Mesendoderm (in vitro differentiated cells): ENCODE measurements around the gene CRACR2A.
A peak's percentile ranks its signal among the peaks of the same experiment; 100 is the strongest.

Experiments used
- DNase-seq: peaks from one replicate; pipeline ENCODE4 v3.0.0; 2013
- H2AK5ac ChIP-seq: 2 replicates; pipeline ENCODE4 v1.6.1; 2013; ENCODE audit warnings: low read length, inconsistent platforms
- H2BK120ac ChIP-seq: 2 replicates; pipeline ENCODE4 v1.6.1; 2013; ENCODE audit warnings: low read depth, mild to moderate bottlenecking, low read length, moderate library complexity, mixed read lengths
- H2BK15ac ChIP-seq: replicated peaks from 2 replicates; pipeline ENCODE4 v1.6.1; 2013; ENCODE audit warnings: low read depth, mild to moderate bottlenecking, moderate library complexity
- H2BK5ac ChIP-seq: 2 replicates; pipeline ENCODE4 v1.6.1; 2013; ENCODE audit warnings: low read length, inconsistent platforms
- H3K18ac ChIP-seq: 2 replicates; pipeline ENCODE4 v1.6.1; 2013; ENCODE audit warnings: mild to moderate bottlenecking, low read length, mixed read lengths
- H3K23ac ChIP-seq: one replicate; pipeline ENCODE4 v1.6.1; 2013; ENCODE audit warnings: low read length
- H3K27ac ChIP-seq: 2 replicates; pipeline ENCODE4 v1.5.1; 2013; ENCODE audit warnings: low read depth, mild to moderate bottlenecking, inconsistent platforms, low read length, moderate library complexity
- H3K27me3 ChIP-seq: 2 replicates; pipeline ENCODE4 v1.6.1; 2013; ENCODE audit warnings: low read length, control low read depth, mild to moderate bottlenecking, inconsistent platforms; ENCODE audit not compliant: insufficient read depth, poor library complexity
- H3K36me3 ChIP-seq: 2 replicates; pipeline ENCODE4 v1.6.1; 2013; ENCODE audit warnings: low read length, inconsistent platforms; ENCODE audit not compliant: control insufficient read depth, insufficient read depth
- H3K4ac ChIP-seq: one replicate; pipeline ENCODE4 v1.6.1; 2013; ENCODE audit warnings: low read depth, mild to moderate bottlenecking, low read length, moderate library complexity
- H3K4me1 ChIP-seq: 2 replicates; pipeline ENCODE4 v1.6.1; 2013; ENCODE audit warnings: low read depth, low read length, inconsistent platforms; ENCODE audit not compliant: control insufficient read depth
- H3K4me2 ChIP-seq: 2 replicates; pipeline ENCODE4 v1.6.1; 2013; ENCODE audit warnings: low read length
- H3K4me3 ChIP-seq: 2 replicates; pipeline ENCODE4 v1.5.1; 2013; ENCODE audit warnings: mild to moderate bottlenecking, low read length
- H3K56ac ChIP-seq: one replicate; pipeline ENCODE4 v1.6.1; 2013; ENCODE audit warnings: low read length
- H3K79me1 ChIP-seq: 2 replicates; pipeline ENCODE4 v1.6.1; 2013; ENCODE audit warnings: low read length, inconsistent platforms
- H3K79me2 ChIP-seq: 2 replicates; pipeline ENCODE4 v1.6.1; 2013; ENCODE audit warnings: mild to moderate bottlenecking, low read length; ENCODE audit not compliant: control insufficient read depth, insufficient read depth
- H3K9ac ChIP-seq: 2 replicates; pipeline ENCODE4 v1.6.1; 2013; ENCODE audit warnings: low read length, inconsistent platforms
- H4K5ac ChIP-seq: one replicate; pipeline ENCODE4 v1.6.1; 2013; ENCODE audit warnings: low read length
- H4K8ac ChIP-seq: one replicate; pipeline ENCODE4 v1.6.1; 2013; ENCODE audit warnings: low read depth, mild to moderate bottlenecking, control low read depth, low read length, moderate library complexity
- WGBS: extraction: QIAGEN DNeasy Blood & Tissue Kit; methylation state at CpG from one replicate; pipeline ENCODE4 v1.1.7; 2013; ENCODE audit warnings: low lambda C conversion rate, missing lambda C conversion rate; ENCODE audit not compliant: insufficient coverage; ENCODE audit errors: extremely low coverage; 5-methylcytosine and 5-hydroxymethylcytosine counted together

The CRACR2A gene

GRCh38 chr12:3601461-3602150, 151.3 kb downstream of the CRACR2A start:
- H3K56ac ChIP-seq: no peak overlapping the region
- H2AK5ac ChIP-seq: no peak overlapping the region
- H2BK15ac ChIP-seq: no peak overlapping the region
- no peak overlapping the region for H2BK120ac ChIP-seq
- H3K18ac ChIP-seq: no peak overlapping the region
- no peak overlapping the region for H4K8ac ChIP-seq
- no peak overlapping the region for H3K4me3 ChIP-seq
- no CpG with 5 or more reads among the region's 23 CpGs for WGBS
- no peak overlapping the region for H3K9ac ChIP-seq
- H3K23ac ChIP-seq: no peak overlapping the region
- H3K4me1 ChIP-seq: peaks cover 19% of the 10 kb centered on the region
- DNase-seq: no peak
- H3K4ac ChIP-seq: no peak overlapping the region
- no peak overlapping the region for H4K5ac ChIP-seq
- H3K36me3 ChIP-seq: no peaks in the 10 kb centered on the region
- H3K4me2 ChIP-seq: no peak overlapping the region
- no peaks in the 10 kb centered on the region for H3K27me3 ChIP-seq
- H3K79me2 ChIP-seq: no peaks in the 10 kb centered on the region
- H3K27ac ChIP-seq: no peak overlapping the region
- H2BK5ac ChIP-seq: no peak overlapping the region
- H3K79me1 ChIP-seq: no peaks in the 10 kb centered on the region

GRCh38 chr12:3600951-3601350, 152.0 kb downstream of the CRACR2A start:
- Histone ChIP-seq H4K8ac (no peak overlapping the region), H3K4me2 (no peak overlapping the region), H3K79me2 (no peaks in the 10 kb centered on the region), H3K4me1 (peaks cover 18% of the 10 kb centered on the region), H3K4ac (no peak overlapping the region), H3K27me3 (no peaks in the 10 kb centered on the region), H3K36me3 (no peaks in the 10 kb centered on the region), H2BK15ac (no peak overlapping the region), H2AK5ac (peak overlapping the region; percentile 18), H4K5ac (no peak overlapping the region), H3K79me1 (no peaks in the 10 kb centered on the region), H2BK5ac (no peak overlapping the region), H3K9ac (no peak overlapping the region), H3K4me3 (no peak overlapping the region), H3K56ac (no peak overlapping the region), H3K18ac (no peak overlapping the region), H2BK120ac (no peak overlapping the region), H3K27ac (no peak overlapping the region), H3K23ac (no peak overlapping the region)
- no peak for DNase-seq
- WGBS: no CpG with 5 or more reads among the region's 7 CpGs

- Histone ChIP-seq H2AK5ac (no peak overlapping the region), H3K18ac (no peak overlapping the region), H4K5ac (no peak overlapping the region), H3K36me3 (no peaks in the 10 kb centered on the region), H3K4ac (no peak overlapping the region), H3K79me1 (no peaks in the 10 kb centered on the region), H3K27me3 (no peaks in the 10 kb centered on the region), H2BK120ac (no peak overlapping the region), H2BK5ac (no peak overlapping the region), H4K8ac (no peak overlapping the region), H3K4me3 (no peak overlapping the region), H3K56ac (peak overlapping the region; percentile 12), H3K27ac (no peak overlapping the region), H2BK15ac (no peak overlapping the region), H3K23ac (no peak overlapping the region), H3K9ac (no peak overlapping the region), H3K4me2 (no peak overlapping the region), H3K4me1 (peaks cover 14% of the 10 kb centered on the region), H3K79me2 (no peaks in the 10 kb centered on the region)
- peak; percentile 97 for DNase-seq
- no CpG with 5 or more reads among the region's 14 CpGs for WGBS
These were observed 152.7 kb downstream of the CRACR2A start for GRCh38 chr12:3600039-3600720.

- Histone ChIP-seq H3K4me2 (no peak overlapping the region), H3K36me3 (no peaks in the 10 kb centered on the region), H3K4ac (no peak overlapping the region), H3K27ac (no peak overlapping the region), H3K9ac (no peak overlapping the region), H4K5ac (no peak overlapping the region), H3K4me3 (no peak overlapping the region), H3K27me3 (no peaks in the 10 kb centered on the region), H3K79me2 (no peaks in the 10 kb centered on the region), H3K56ac (no peak overlapping the region), H2BK5ac (no peak overlapping the region), H2BK15ac (no peak overlapping the region), H3K79me1 (no peaks in the 10 kb centered on the region), H2BK120ac (no peak overlapping the region), H4K8ac (no peak overlapping the region), H2AK5ac (no peak overlapping the region), H3K4me1 (peaks cover 12% of the 10 kb centered on the region), H3K18ac (no peak overlapping the region), H3K23ac (no peak overlapping the region)
- no CpG with 5 or more reads among the region's 17 CpGs for WGBS
- peak; percentile 28 for DNase-seq
These were observed 153.7 kb downstream of the CRACR2A start for GRCh38 chr12:3598896-3599860.

GRCh38 chr12:3597526-3598210, 155.2 kb downstream of the CRACR2A start:
- no peak overlapping the region for H3K27ac ChIP-seq
- no CpG with 5 or more reads among the region's 7 CpGs for WGBS
- H2BK120ac ChIP-seq: no peak overlapping the region
- no peak overlapping the region for H3K4me3 ChIP-seq
- H3K4me2 ChIP-seq: no peak overlapping the region
- H4K8ac ChIP-seq: no peak overlapping the region
- H3K79me1 ChIP-seq: no peaks in the 10 kb centered on the region
- no peak overlapping the region for H3K9ac ChIP-seq
- H3K79me2 ChIP-seq: no peaks in the 10 kb centered on the region
- H3K56ac ChIP-seq: no peak overlapping the region
- no peaks in the 10 kb centered on the region for H3K36me3 ChIP-seq
- peaks cover 12% of the 10 kb centered on the region for H3K4me1 ChIP-seq
- no peak overlapping the region for H3K18ac ChIP-seq
- DNase-seq: no peak
- no peak overlapping the region for H3K23ac ChIP-seq
- no peak overlapping the region for H2AK5ac ChIP-seq
- no peak overlapping the region for H2BK5ac ChIP-seq
- H3K27me3 ChIP-seq: no peaks in the 10 kb centered on the region
- no peak overlapping the region for H2BK15ac ChIP-seq
- H3K4ac ChIP-seq: no peak overlapping the region
- no peak overlapping the region for H4K5ac ChIP-seq
